HG02973 (cell line): ENCODE measurements around the gene SLC52A1.
"Not testable (repeated sequence)": the region's sequence is repeated elsewhere in the genome, so short reads cannot be mapped to it uniquely, and the experiment has no call there.

Experiments used
- ATAC-seq: cut with Tn5 transposase; IDR thresholded peaks from one replicate; pipeline ENCODE4 v1.9.1; 2021; ENCODE audit warnings: moderate library complexity; ENCODE audit not compliant: unreplicated experiment

The SLC52A1 gene

DNA sequence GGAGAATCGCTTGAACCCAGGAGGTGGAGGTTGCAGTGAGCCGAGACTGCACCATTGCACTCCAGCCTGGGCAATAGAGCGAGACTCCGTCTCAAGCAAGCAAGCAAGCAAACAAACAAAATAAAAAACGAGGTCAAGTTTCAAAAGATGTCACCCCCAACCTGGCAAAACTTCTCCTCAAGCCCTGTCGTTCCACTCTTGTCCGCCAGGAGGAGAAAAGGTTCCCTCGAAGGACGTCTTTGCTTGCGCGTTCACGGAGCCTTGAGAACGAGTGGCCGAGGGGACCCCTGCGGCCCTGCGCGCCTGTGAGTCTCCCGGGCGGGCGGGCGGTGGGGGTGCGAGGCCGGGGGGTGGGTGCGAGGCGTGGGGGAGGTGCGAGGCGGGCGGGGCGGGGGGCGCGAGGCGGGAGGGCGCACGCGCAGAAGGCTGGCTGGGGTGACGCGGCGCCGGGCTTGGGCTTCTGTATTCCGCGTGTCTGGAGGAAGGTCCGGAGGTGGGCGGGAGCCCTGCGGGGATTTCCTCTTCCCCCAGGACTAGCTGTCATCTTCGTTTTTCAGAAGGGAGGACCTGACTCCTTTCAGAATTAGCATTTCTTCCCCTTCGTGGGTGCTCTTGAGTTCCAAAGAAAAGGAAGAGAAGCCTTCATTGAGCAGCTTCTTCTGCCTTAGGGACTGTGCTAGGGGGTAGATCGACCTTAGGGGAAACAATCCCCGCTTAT lies 3.7 kb downstream of the SLC52A1 start:
- ATAC-seq = no peak

DNA sequence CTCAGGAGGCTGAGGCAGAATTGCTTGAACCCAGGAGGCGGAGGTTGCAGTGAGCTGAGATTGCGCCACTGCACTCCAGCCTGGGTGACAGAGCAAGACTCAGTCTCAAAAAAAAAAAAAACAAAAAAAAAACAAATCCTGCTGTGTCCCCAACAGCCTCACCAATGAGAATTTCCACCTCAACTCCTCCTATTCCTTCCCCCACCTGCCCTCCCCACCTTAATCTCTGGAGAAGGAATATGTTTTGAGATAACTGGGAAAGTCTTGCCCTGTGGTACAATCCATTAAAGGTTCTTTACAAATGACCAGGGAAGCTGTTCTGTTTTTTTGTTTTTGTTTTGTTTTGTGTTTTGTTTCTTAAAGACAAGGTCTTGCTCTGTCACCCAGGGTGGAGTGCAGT lies 5.1 kb downstream of the SLC52A1 start:
- ATAC-seq = not testable (repeated sequence)

DNA sequence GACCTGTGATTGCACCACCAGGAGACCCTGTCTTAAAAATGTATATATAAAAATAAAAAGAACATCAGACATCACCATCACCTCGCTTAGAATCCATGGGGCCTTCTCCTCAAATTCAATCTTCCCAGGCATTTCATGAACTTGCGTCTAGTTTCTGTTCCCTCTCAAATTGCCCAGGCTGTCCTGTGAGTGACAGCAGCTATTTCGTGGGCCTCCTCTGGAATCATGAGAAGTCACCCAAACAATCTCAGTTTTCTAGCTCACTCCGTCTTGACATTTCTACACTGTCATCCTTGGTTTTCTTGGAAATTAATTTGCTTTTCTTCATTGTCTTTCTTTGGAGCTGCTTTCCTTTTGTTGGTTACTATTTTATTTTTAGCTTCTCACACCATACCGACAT lies 7.3 kb downstream of the SLC52A1 start:
- ATAC-seq = no peak

DNA sequence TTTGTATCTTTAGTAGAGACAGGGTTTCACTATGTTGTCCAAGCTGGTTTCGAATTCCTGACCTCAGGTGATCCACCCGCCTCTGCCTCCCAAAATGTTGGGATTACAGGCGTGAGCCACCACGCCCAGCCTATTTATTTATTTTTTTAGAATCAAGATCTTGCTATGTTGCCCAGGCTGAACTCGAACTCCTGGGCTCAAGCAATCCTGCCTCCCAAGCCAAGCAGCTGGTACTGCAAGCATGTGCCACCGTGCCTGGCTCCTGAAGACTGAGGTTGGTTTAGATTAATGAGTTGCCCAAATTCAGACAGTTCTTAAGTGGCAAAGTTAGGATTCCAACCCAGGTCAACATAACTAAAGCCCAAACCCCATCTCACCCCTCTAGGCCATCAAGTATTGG lies 7.9 kb downstream of the SLC52A1 start:
- no peak for ATAC-seq

DNA sequence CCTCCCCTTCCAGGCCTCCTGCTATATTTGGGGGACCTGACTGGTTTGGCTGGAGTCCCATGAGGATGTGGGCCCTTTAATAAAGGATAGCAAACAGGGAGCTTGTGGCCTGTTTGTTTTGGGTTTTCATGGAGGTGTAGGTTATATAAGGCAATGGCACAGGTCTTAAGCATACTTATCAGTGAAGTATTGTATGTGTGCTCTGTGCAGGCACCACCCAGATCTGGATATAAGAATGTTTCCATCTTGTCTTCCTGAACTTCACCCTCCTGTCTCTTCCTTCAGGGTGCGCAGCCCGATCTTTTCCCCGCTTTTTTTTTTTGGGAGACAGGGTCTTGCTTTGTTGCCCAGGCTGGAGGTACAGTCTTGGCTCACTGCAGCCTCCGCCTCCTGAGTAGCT lies 10.6 kb downstream of the SLC52A1 start:
- ATAC-seq = no peak

DNA sequence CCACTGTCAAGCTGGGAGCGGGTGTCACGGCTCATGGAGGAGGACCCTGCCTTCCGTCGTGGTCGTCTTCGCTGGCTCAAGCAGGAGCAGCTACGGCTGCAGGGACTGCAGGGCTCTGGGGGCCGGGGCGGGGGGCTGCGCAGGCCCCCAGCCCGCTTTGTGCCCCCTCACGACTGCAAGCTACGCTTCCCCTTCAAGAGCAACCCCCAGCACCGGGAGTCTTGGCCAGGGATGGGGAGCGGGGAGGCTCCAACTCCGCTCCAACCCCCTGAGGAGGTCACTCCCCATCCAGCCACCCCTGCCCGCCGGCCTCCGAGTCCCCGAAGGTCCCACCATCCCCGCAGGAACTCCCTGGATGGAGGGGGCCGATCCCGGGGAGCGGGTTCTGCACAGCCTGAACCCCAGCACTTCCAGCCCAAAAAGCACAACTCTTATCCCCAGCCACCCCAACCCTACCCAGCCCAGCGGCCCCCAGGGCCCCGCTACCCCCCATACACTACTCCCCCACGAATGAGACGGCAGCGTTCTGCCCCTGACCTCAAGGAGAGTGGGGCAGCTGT lies 11.6 kb downstream of the SLC52A1 start:
- no peak for ATAC-seq

DNA sequence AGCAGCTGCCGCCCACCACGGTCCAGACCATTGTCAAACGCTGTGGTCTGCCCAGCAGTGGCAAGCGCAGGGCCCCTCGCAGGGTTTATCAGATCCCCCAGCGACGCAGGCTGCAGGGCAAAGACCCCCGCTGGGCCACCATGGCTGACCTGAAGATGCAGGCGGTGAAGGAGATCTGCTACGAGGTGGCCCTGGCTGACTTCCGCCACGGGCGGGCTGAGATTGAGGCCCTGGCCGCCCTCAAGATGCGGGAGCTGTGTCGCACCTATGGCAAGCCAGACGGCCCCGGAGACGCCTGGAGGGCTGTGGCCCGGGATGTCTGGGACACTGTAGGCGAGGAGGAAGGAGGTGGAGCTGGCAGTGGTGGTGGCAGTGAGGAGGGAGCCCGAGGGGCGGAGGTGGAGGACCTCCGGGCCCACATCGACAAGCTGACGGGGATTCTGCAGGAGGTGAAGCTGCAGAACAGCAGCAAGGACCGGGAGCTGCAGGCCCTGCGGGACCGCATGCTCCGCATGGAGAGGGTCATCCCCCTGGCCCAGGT lies 13.0 kb downstream of the SLC52A1 start:
- ATAC-seq = no peak

DNA sequence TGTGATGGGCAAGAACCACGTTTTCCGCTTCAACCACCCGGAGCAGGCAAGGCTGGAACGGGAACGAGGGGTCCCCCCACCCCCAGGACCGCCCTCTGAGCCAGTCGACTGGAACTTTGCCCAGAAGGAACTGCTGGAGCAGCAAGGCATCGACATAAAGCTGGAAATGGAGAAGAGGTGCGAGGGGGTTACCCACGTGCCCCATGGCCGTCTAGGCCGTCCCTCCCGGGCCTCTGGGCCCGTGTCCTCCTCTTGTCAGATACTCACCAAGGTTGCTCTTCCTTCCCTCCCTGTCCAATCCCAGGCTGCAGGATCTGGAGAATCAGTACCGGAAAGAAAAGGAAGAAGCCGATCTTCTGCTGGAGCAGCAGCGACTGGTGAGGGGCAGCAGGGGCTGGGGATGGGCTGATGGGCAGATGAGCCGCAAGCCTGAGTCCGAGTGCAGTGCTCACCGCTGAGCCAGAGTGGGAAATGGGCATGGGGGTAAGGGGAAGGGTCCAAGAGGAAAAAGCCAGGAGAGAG lies 14.7 kb downstream of the SLC52A1 start:
- ATAC-seq = no peak

DNA sequence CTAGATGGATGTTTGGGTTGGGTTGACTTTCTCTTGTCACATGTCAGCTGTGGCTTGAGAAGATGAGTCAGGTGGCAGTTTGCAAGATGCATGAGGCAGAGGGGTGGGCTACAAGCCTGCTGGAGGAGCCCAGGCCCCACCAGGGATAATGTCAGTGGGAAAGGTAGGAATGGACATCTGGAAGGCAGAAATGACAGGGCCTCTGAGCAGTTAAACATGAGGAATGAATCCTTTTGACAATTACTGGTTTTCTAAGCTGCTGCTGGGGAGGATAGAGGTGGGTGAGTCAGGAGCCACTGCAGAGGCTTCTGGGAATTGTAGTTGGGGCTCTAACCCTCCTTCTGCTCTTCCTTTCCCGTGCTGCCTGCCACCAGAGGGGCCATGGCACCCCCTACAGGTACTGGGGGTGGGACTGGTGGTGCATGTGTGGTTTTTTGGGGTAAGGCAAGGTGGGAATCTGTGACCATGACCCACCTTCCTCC lies 15.7 kb downstream of the SLC52A1 start:
- ATAC-seq = no peak

DNA sequence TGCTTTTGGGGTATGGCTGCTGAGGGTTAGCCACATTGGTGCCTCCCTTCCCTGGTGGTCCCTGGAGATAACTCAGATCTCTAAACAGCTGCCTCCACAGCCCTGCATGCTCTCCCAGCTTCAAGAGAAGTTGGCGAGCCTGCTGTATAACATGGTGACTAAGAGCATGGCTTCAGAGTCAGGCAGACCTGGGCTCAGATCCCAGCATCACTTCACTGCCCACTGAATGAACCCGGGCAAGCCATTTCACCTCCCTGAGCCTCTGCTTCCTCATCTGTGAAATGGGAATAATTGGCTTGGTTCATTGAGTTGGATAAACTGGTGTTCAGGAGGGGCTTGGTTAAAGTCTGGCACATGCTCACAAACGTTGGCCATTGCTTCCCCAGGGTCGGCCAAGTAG lies 20.9 kb downstream of the SLC52A1 start:
- ATAC-seq = no peak

DNA sequence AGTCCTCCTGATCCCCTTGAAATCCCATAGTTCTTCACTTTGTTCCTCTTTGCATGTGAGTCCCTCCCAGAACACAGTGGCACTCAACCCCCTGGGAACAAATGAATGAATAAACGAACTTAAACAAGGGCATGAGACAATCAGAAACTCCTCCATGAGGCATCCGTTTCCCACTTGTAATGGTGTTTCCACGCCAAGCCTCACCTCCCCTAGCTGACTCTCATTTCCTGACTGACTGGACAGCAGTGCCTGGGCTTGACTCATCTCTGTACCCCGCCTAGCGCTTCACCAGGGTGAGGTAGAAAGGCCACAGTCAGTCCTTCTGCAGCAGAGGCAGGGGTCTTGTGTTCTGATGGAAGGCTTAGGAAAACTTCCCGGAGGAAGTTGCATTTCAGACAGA lies 23.3 kb downstream of the SLC52A1 start:
- no peak for ATAC-seq

DNA sequence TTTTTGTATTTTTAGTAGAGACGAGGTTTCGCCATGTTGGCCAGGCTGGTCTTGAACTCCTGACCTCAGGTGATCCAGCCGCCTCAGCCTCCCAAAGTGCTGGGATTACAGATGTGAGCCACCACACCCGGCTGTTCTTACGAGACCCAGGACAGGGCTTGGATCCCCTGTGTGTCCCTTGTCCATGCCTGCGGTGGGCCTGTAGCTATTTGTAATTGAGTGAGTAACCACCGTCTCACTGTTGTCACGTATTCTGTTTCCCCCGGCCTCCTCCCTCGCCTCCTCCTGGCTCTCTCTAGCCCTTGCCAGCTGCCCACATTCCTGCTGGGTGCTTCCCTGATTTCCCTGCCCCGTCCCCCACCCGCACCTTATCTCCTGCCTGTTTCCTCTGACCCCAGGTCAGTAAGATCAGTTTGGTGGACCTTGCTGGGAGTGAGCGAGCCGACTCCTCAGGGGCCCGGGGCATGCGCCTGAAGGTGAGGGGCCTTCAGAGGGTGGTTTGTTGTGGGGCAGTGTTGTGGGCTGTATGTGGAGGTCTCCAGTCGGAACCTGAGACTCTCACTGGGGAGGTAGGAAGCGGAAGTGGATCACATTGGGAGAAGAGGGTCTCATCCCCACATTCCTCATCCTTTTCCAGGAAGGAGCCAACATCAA lies 31.9 kb downstream of the SLC52A1 start:
- no peak for ATAC-seq

DNA sequence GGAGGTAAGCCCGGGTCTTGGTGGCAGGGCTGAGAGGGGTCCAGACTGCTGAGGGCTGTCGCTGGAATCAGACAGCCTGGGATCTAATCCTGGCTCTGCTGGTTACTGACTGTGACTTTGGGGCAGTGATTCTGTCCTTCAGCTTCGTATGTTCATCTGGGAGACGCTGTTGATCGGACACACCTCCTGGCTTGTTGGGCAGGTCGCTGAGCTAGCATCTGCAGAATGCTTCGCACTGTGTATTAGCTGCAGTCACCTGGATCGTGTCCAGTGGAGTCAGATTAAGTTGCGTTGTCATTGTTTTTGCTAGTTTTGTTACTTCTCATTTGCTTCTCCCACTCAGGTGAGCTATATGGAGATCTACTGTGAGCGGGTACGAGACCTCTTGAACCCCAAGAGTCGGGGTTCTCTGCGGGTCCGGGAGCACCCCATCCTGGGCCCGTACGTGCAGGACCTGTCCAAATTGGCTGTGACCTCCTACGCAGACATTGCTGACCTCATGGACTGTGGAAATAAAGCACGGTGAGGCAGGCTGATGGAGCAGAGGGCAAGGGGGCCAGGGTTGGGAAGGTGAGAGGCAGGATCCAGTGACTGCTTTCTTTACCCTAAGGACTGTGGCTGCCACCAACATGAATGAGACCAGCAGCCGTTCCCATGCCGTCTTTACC lies 33.0 kb downstream of the SLC52A1 start:
- ATAC-seq = no peak

DNA sequence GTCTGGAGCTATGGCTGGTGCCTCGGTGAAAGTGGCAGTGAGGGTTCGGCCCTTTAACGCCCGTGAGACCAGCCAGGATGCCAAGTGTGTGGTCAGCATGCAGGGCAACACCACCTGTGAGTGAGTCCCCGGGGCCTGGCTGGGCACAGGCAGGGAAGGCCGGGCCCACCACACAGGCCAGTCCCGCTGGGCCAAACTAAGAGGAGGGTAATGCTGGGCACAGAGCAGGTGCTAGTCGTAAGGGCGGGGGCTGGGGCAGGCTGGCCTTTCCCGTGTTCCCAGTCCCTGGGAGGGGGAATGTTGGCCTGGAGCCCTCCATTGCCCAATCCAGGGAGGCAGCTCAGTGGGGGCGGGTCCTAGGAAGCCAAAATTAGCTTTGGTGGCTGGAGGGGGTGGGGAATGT lies 35.0 kb downstream of the SLC52A1 start:
- no peak for ATAC-seq

DNA sequence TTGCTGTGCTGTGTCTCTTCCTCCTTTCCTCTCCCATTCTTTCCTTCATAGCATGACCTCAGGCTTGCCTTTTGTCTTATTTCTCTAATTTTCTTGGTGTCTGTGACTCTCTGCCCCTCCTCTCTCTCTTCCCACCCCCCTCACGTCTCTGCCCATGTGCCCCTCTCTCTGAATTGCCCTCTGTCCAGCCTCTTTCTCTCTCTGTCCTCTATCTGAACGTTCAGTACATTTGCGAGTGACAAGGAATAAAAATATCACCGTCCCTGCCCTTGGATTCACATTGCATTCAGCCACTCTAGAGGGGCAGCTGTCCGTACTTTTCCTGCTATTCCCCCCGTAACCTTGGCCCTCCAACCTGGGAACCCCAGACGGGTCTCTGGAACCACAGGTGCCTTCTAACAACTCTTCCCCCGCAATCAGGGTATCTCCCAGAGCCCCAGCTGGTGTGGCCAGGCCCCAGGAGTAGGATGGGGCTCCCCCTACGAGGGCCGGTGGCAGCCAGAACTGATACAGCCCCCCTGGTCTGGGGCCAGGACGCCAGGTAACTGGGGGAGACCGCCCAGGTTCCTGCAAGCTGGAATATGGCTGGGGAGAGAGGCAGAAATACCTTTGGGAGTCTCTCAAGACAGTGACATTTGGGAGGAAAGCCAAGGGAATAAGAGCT lies 35.7 kb downstream of the SLC52A1 start:
- ATAC-seq = no peak

DNA sequence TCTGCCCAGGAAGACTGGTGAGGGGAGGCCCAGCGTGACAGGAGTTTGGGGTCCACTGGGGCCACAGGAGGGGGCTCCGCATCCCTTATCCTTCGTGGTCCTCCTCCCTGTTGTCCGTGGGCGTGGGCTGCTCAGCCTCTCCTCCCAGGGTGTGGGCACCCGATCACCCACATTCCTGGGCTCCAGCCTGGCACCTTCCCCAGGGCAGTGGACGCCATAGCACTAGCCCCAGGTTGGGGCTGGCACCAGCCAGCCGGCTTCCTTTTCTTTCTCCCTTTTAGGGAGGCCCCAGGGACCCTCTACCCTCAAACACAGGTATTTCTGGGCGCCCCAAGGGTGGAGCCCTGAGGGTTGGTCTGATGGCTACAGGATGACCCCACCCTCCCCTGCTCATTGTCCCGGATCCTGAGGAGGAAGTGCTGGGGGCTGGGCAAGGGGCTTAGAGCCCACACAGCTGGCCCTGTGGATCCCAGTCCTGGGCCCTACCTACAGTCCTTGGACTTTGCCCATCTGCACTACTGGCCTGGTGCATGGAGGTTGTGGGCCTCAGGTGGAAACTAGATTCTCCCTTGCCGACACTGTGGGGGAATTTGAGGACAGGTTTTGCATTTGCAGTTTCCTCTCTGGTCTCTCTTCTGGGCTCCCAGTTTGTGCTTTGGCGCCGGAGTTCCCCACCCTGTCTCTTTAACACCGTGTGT lies 36.3 kb downstream of the SLC52A1 start:
- ATAC-seq = no peak

DNA sequence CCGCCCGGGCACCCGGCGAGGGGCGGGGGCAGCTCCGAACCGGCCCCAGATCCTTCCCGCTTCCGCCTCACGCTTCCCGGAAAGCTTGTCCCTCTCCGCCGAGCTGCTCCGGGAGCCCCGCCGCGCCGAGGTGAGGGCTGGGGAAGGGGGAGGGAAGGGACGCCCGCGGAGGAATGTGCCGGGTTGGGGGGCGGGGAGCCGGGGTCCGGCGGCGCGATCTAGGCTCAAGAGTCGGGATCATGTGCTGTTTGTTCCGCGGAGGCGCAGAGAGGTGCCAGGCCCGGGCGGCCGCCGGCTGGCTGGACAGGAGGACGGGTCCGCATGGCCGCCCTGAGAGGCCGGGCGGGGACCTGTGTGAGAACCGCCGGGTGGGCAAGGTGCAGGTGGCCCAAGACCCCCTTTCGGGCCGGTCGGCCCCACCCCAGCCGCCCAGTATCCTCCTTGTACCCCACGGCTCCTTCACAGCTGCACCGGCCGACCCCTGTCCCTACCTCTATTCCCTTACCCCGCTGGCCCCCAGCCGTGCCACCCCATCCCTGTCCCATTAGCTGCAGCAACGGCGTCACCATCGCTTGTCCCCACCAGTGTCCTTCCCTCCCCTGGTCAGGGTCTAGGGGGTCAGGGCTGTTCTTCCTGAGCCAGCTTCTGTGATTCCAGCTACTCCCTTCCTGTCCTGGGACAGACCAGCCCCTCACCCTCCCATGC lies 37.0 kb downstream of the SLC52A1 start:
- ATAC-seq = peak; percentile 13

DNA sequence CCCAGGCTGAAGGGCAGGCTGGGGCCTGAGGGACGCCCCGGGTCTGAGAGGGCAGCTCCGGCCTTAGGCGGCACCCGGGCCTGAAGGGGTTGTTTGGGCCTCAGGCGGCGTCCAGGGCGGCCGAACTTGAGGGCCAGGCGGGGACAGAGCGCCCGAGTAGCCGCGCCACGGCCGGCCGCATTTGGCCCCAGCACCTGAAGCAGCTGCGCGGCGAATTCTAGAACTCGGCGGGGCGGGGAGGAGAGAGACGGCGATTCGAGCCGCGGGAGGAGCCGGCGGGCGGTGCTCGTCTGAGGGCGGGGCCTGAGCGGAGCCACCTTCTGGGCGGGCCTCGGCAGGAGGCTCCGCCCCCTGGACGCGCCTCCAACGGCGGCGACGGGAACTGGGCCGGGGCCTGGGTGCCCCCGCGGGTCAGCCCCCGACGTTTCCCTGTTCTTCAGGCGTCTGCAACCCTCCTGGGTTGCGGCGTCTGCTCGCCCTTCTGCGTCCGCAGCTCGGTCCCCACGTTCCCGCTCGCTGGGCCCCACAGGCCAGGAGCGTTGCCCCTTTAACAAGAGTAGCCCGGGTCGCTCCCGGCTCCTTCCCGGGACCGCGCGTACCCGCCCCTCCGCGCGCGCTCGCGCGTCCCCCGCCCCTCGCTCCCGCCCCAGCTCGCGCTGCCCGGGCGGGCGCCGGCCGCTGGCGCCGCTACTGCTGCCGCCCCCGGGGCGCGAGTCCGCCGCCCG lies 37.8 kb downstream of the SLC52A1 start, which contains the start of the genes INCA1 and KIF1C:
INCA1 (minus strand) TSS at position 221 of the 725 bp plus-strand sequence. CDS start 3,085 bp downstream, outside the sequence.
KIF1C (plus strand) TSS at position 649 of the 725 bp plus-strand sequence. CDS start 2,297 bp downstream, outside the sequence.
- ATAC-seq = peak; percentile 72
